Lower leg skin (tissue), 4 donors: ENCODE results near the gene SCTR. TPM values are rescaled to one million over a fixed set of nuclear protein-coding genes. Genes with fewer than 3 reads are reported as not detected.

Experiments used
- DNase-seq, 2 donors: peaks; one replicate each; pipeline ENCODE4 v3.0.0-alpha.2; 2019; ENCODE audit warnings: low spot score in 2 of 2
- H3K4me3 ChIP-seq: fragments of 200-600 bp; sonication (generic); 2 replicates; pipeline ENCODE4 v1.5.1; 2017; ENCODE audit warnings: mild to moderate bottlenecking, low read depth; ENCODE audit not compliant: poor library complexity, severe bottlenecking
- CTCF ChIP-seq, 3 donors: fragments of 450-650 bp; IDR thresholded peaks; one replicate each; pipeline ENCODE4 v1.5.1; 2016; ENCODE audit warnings: antibody characterized with exemption in 3 of 3, mild to moderate bottlenecking in 3 of 3, moderate library complexity in 2 of 3
- POLR2A ChIP-seq, 2 donors: fragments of 450-650 bp; IDR thresholded peaks; one replicate each; pipeline ENCODE4 v1.6.1; 2016 to 2017; ENCODE audit warnings: antibody characterized with exemption in 2 of 2, mild to moderate bottlenecking in 1 of 2, moderate library complexity in 1 of 2
- WGBS, 2 donors: methylation state at CpG; one replicate each; pipeline ENCODE4 v1.1.5; 2018; 5-methylcytosine and 5-hydroxymethylcytosine counted together
- intact Hi-C: fragments of 100-400 bp; cut with DNase I; formaldehyde crosslinking; loops from one replicate; pipeline ENCODE4 v1.15.0; 2023; ENCODE audit warnings: low total_unique reads
- total RNA-seq, 4 donors: library from RNA; depleted of rRNA; stranded (reverse); fragments of >200 nt; gene quantifications; one replicate each; pipeline ENCODE4 v1.1.0, GENCODE V29; 2016

SCTR gene
- total RNA-seq, 4 donors from 2014 or later, result not detected

DNA sequence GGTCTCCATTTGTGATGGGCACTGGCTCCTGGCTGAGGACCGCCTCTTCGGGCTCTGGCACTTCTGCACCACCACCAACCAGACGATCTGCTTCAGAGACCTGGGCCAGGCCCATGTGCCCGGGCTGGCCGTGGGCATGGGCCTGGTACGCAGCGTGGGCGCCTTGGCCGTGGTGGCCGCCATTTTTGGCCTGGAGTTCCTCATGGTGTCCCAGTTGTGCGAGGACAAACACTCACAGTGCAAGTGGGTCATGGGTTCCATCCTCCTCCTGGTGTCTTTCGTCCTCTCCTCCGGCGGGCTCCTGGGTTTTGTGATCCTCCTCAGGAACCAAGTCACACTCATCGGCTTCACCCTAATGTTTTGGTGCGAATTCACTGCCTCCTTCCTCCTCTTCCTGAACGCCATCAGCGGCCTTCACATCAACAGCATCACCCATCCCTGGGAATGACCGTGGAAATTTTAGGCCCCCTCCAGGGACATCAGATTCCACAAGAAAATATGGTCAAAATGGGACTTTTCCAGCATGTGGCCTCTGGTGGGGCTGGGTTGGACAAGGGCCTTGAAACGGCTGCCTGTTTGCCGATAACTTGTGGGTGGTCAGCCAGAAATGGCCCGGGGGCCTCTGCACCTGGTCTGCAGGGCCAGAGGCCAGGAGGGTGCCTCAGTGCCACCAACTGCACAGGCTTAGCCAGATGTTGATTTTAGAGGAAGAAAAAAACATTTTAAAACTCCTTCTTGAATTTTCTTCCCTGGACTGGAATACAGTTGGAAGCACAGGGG is 87.1 kb downstream of the SCTR start:
- TF ChIP-seq CTCF (IDR thresholded peaks at IDR 0.05) (no peak), POLR2A (IDR thresholded peaks at IDR 0.05) (no peak)
- H3K4me3 ChIP-seq, result no peak overlapping the region
- WGBS, 2 donors, result 90 to 95% methylated on average over 18 to 21 of the region's 22 CpGs
- DNase-seq, result peak in 1 of 2 donors; percentile 81
- intact Hi-C loops, result no loop called here

GRCh38 chr2:119435953-119436297 is 88.4 kb downstream of the SCTR start:
- intact Hi-C loops, result no loop called here
- no peak overlapping the region for H3K4me3 ChIP-seq
- WGBS, 2 donors, result 63 to 89% methylated on average over 7 of the region's 7 CpGs
- DNase-seq, result peak in 1 of 2 donors; percentile 82
- TF ChIP-seq POLR2A (IDR thresholded peaks at IDR 0.05), result no peak
- no peak for TF ChIP-seq CTCF (IDR thresholded peaks at IDR 0.05)

DNA sequence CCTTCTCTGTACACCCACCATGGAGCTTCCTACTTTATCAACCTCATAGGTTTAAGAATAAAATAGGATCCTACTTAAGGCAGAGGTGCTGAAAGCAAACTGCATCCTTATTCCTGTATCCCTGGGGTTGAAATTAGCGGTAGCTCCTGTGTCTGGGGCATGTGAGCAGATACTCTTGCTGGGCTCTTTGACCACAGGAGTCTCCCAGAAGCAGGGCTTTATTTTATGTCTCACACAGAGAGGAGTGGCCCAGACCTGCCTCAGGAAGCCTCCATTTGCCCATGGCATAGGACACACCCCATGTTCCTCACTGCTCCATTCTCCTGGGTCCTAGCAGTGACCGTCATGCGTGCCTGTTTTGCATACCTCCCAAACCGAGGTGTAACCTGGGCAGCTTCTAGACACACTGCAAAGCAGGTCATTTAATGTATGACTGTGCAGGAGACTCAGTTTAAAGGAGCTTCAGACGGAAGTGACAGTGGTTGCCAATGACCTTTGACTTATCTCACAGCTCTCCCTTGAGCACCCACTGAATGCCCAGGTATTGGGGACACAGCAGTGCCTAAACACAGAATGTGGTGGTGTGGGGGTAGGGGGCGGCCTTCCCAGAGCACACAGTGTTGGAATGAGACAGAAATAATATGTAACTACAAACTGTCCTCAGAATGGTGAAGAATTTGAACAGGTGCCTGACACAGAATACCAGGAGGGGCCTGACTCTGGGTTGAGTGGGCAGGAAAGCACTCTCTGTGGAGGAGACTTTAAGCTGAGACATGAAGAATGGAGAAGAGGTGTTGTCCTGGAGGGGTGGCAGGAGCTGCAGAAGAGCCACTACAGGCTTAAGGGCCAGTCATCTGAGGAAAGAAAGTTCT is 89.0 kb downstream of the SCTR start:
- H3K4me3 ChIP-seq, result no peak overlapping the region
- 66 to 75% methylated on average over 6 of the region's 6 CpGs for WGBS, 2 donors
- TF ChIP-seq POLR2A (IDR thresholded peaks at IDR 0.05), result no peak
- no peak for TF ChIP-seq CTCF (IDR thresholded peaks at IDR 0.05)
- intact Hi-C loops, result no loop called here
- DNase-seq, result peak in 1 of 2 donors; percentile 69

GRCh38 chr2:119434664-119435063 is 89.6 kb downstream of the SCTR start:
- intact Hi-C loops, result no loop called here
- TF ChIP-seq POLR2A (IDR thresholded peaks at IDR 0.05) (no peak), CTCF (IDR thresholded peaks at IDR 0.05) (no peak)
- WGBS, 2 donors, result 70 to 72% methylated on average over 6 of the region's 6 CpGs

GRCh38 chr2:119433636-119434327 is 90.5 kb downstream of the SCTR start:
- intact Hi-C loops, result no loop called here
- no peak overlapping the region for H3K4me3 ChIP-seq
- no peak for TF ChIP-seq POLR2A (IDR thresholded peaks at IDR 0.05)
- no peak for TF ChIP-seq CTCF (IDR thresholded peaks at IDR 0.05)
- peak in 1 of 2 donors; percentile 72 for DNase-seq
- 81 to 85% methylated on average over 10 of the region's 10 CpGs for WGBS, 2 donors

More at GRCh38 chr2:119434664-119435063, 89.6 kb downstream of the SCTR start:
- DNase-seq, result peak in 1 of 2 donors; percentile 80
- no peak overlapping the region for H3K4me3 ChIP-seq
